Measurements from ENCODE around the gene ZFAND6.

DNA sequence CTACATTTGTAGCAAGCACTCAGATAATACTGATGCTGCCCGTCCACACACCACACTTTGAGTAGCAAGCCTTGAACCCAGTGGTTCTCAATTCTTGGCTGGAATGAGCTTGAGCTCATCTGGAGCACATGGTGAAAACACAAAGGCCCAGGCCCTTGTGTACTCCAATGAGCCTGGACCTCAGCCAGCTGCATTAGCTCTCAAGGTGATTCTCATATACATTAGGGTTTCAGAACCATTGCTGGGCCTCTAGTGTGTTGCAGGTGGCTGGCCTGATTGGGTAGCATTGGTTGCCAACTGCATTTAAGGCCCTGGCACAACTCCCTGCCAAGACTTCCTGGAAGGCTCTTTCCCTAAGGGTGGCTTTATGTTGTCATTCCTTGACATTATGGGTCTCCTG, 23.4 kb upstream of the ZFAND6 start:
- TF ChIP-seq, protein P1, sequence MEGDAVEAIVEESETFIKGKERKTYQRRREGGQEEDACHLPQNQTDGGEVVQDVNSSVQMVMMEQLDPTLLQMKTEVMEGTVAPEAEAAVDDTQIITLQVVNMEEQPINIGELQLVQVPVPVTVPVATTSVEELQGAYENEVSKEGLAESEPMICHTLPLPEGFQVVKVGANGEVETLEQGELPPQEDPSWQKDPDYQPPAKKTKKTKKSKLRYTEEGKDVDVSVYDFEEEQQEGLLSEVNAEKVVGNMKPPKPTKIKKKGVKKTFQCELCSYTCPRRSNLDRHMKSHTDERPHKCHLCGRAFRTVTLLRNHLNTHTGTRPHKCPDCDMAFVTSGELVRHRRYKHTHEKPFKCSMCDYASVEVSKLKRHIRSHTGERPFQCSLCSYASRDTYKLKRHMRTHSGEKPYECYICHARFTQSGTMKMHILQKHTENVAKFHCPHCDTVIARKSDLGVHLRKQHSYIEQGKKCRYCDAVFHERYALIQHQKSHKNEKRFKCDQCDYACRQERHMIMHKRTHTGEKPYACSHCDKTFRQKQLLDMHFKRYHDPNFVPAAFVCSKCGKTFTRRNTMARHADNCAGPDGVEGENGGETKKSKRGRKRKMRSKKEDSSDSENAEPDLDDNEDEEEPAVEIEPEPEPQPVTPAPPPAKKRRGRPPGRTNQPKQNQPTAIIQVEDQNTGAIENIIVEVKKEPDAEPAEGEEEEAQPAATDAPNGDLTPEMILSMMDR (IDR thresholded peaks at IDR 0.05; ENCODE audit: low read length): no peak
- no peak for TF ChIP-seq EZH2 (IDR thresholded peaks at IDR 0.05; ENCODE audit: borderline replicate concordance, low read length)

All from OCI-LY1 (cell line).